HepG2 (cell line): ENCODE data around the gene TTC4. TPM values are rescaled to one million over a fixed set of nuclear protein-coding genes. Genes with fewer than 3 reads are reported as not detected.

Experiments
- ATAC-seq: fragments of 200-7000 bp; cut with Tn5 transposase; 3 replicates; pipeline ENCODE4 v1.9.1; 2020; ENCODE audit warnings: mild to moderate bottlenecking, moderate library complexity
- BruUV-seq: library from RNA; stranded (reverse); fragments of 400-500 nt; replicated peaks from 2 replicates; lab custom pipeline; 2021; lab: Mats Ljungman, UMichigan
- CTCF ChIA-PET: fragments of 300-600 bp; formaldehyde crosslinking; extraction: SDS; loops from one replicate; lab custom pipeline; 2021; ENCODE audit warnings: low total read pairs, inconsistent platforms, low intra/inter-chr PET ratio; lab: Yijun Ruan, JAX
- POLR2A ChIA-PET: fragments of 350-600 bp; sonication (Branson Sonifier 250); formaldehyde crosslinking; loops from one replicate; lab custom pipeline; 2020; ENCODE audit warnings: antibody characterized with exemption, inconsistent platforms; lab: Yijun Ruan, JAX
- DNase-seq: peaks from one replicate; pipeline ENCODE4 v3.0.0-alpha.2; 2015; ENCODE audit warnings: low spot score
- FAIRE-seq: peaks from 3 replicates; lab custom pipeline; 2011; peaks lifted over from hg19 to GRCh38; lab: Jason Lieb, UNC
- H2AFZ ChIP-seq: one replicate; pipeline ENCODE4 v1.6.1; 2011; ENCODE audit warnings: low read length, inconsistent platforms
- H3K27ac ChIP-seq: fragments of 300-600 bp; 3 replicates; pipeline ENCODE4 v1.8.0; 2011; ENCODE audit warnings: mixed run types, mild to moderate bottlenecking, mixed read lengths, low read length, inconsistent platforms; ENCODE audit not compliant: insufficient read depth; ENCODE audit errors: extremely low read length
- H3K27me3 ChIP-seq, 2 experiments: fragments of 200-600 bp in 1 of 2; 2 replicates in 1 of 2; 3 replicates in 1 of 2; pipeline versions ENCODE4 v1.6.0 to v1.8.0; 2011; ENCODE audit warnings: low read length in 2 of 2, mild to moderate bottlenecking in 2 of 2, moderate library complexity in 2 of 2, inconsistent platforms in 1 of 2; ENCODE audit not compliant: insufficient read depth in 2 of 2, control insufficient read depth in 1 of 2
- H3K36me3 ChIP-seq, 2 experiments: fragments of 200-600 bp in 1 of 2; replicated peaks in 1 of 2; 2 replicates in 1 of 2; 3 replicates in 1 of 2; pipeline versions ENCODE4 v1.5.1 to v1.8.0; 2011; ENCODE audit warnings: low read length in 2 of 2, inconsistent platforms in 1 of 2; ENCODE audit not compliant: insufficient read depth in 2 of 2, control insufficient read depth in 1 of 2
- H3K4me1 ChIP-seq: 2 replicates; pipeline ENCODE4 v1.5.1; 2012; ENCODE audit warnings: low read length, inconsistent platforms; ENCODE audit not compliant: insufficient read depth
- H3K4me2 ChIP-seq: 2 replicates; pipeline ENCODE4 v1.6.0; 2011; ENCODE audit warnings: low read depth, low read length, inconsistent platforms
- H3K4me3 ChIP-seq, 3 experiments: fragments of 200-600 bp in 1 of 3; sonication (generic), shearing (Covaris generic) in 1 of 3; replicated peaks in 1 of 3; 2 replicates each; pipeline ENCODE4 v1.5.1; 2011 to 2016; ENCODE audit warnings: low read length in 3 of 3, inconsistent platforms in 2 of 3, low read depth in 2 of 3, mild to moderate bottlenecking in 2 of 3, control low read depth in 1 of 3, mixed read lengths in 1 of 3; ENCODE audit not compliant: insufficient read depth in 1 of 3
- H3K79me2 ChIP-seq: one replicate; pipeline ENCODE4 v1.6.1; 2011; ENCODE audit warnings: low read length, inconsistent platforms; ENCODE audit not compliant: insufficient read depth
- H3K9ac ChIP-seq: 2 replicates; pipeline ENCODE4 v1.6.0; 2011; ENCODE audit warnings: mild to moderate bottlenecking, low read depth, low read length, inconsistent platforms; ENCODE audit not compliant: insufficient read depth
- H3K9me3 ChIP-seq: 2 replicates; pipeline ENCODE4 v1.5.1; 2012; ENCODE audit warnings: mild to moderate bottlenecking, low read length
- H4K20me1 ChIP-seq: 2 replicates; pipeline ENCODE4 v1.6.0; 2011; ENCODE audit warnings: inconsistent platforms, mild to moderate bottlenecking, low read length, moderate library complexity; ENCODE audit not compliant: insufficient read depth
- BRD4 ChIP-seq: sonication (generic); formaldehyde crosslinking; IDR thresholded peaks from 2 replicates; pipeline ENCODE4 v1.4.0; 2020; ENCODE audit warnings: missing genetic modification reagents
- CSRNP2 ChIP-seq: sonication (generic); formaldehyde crosslinking; conservative IDR thresholded peaks from 2 replicates; pipeline ENCODE4 v1.8.0; 2022; ENCODE audit warnings: low read depth, missing genetic modification reagents
- DDIT3 ChIP-seq: sonication (generic); formaldehyde crosslinking; IDR thresholded peaks from 2 replicates; pipeline ENCODE4 v1.4.0; 2020; ENCODE audit warnings: mild to moderate bottlenecking, missing genetic modification reagents
- DMAP1 ChIP-seq: IDR thresholded peaks from 2 replicates; pipeline ENCODE4 v1.6.1; 2016
- ETV6 ChIP-seq: sonication (generic); formaldehyde crosslinking; conservative IDR thresholded peaks from 2 replicates; pipeline ENCODE4 v1.4.0; 2020; ENCODE audit warnings: missing genetic modification reagents
- HNF4G ChIP-seq, 2 experiments: sonication (generic) in 1 of 2; formaldehyde crosslinking in 1 of 2; IDR thresholded peaks; 2 replicates each; pipeline versions ENCODE4 v1.4.0 to v1.6.1; 2011 to 2020; ENCODE audit warnings: borderline replicate concordance in 2 of 2, low read depth in 2 of 2, mild to moderate bottlenecking in 2 of 2, low read length in 1 of 2, missing genetic modification reagents in 1 of 2, moderate library complexity in 1 of 2
- HNRNPK ChIP-seq: fragments of 200-400 bp; formaldehyde crosslinking; IDR thresholded peaks from 2 replicates; pipeline ENCODE4 v1.6.1; 2018; ENCODE audit warnings: low read length, low read depth, moderate library complexity, mild to moderate bottlenecking; ENCODE audit not compliant: poor library complexity, severe bottlenecking
- MBD4 ChIP-seq: IDR thresholded peaks from 2 replicates; pipeline ENCODE4 v1.6.1; 2012; ENCODE audit warnings: low read length, inconsistent platforms, borderline replicate concordance
- MZF1 ChIP-seq: sonication (generic); formaldehyde crosslinking; IDR thresholded peaks from 2 replicates; pipeline ENCODE4 v1.8.1; 2023; ENCODE audit warnings: mild to moderate bottlenecking, missing genetic modification reagents, borderline replicate concordance
- NFYB ChIP-seq: sonication (generic); formaldehyde crosslinking; IDR thresholded peaks from 2 replicates; pipeline ENCODE4 v1.4.0; 2020; ENCODE audit warnings: missing genetic modification reagents
- NR1H2 ChIP-seq: sonication (generic); formaldehyde crosslinking; IDR thresholded peaks from 2 replicates; pipeline ENCODE4 v1.8.1; 2022; ENCODE audit warnings: low read depth, missing genetic modification reagents, borderline replicate concordance
- ZFP36L1 ChIP-seq: sonication (generic); formaldehyde crosslinking; IDR thresholded peaks from 2 replicates; pipeline ENCODE4 v1.8.0; 2022; ENCODE audit warnings: mild to moderate bottlenecking, missing genetic modification reagents, moderate library complexity
- ZNF432 ChIP-seq: sonication (generic); formaldehyde crosslinking; IDR thresholded peaks from 2 replicates; pipeline ENCODE4 v1.5.0; 2020; ENCODE audit warnings: missing genetic modification reagents, mild to moderate bottlenecking, borderline replicate concordance
- ZNF557 ChIP-seq: sonication (generic); formaldehyde crosslinking; IDR thresholded peaks from 2 replicates; pipeline ENCODE4 v1.4.0; 2020; ENCODE audit warnings: missing genetic modification reagents
- ZNF572 ChIP-seq: sonication (generic); formaldehyde crosslinking; IDR thresholded peaks from 2 replicates; pipeline ENCODE4 v1.5.1; 2020; ENCODE audit warnings: mild to moderate bottlenecking, missing genetic modification reagents
- ZNF691 ChIP-seq: sonication (generic); formaldehyde crosslinking; IDR thresholded peaks from 2 replicates; pipeline ENCODE4 v1.4.0; 2020; ENCODE audit warnings: missing genetic modification reagents, low read depth, mild to moderate bottlenecking, borderline replicate concordance
- ZNF773 ChIP-seq: sonication (generic); formaldehyde crosslinking; IDR thresholded peaks from 2 replicates; pipeline ENCODE4 v1.4.0; 2020; ENCODE audit warnings: missing genetic modification reagents, borderline replicate concordance
- WGBS: methylation state at CpG from one replicate; pipeline ENCODE4 v1.1.6; 2017; ENCODE audit warnings: low lambda C conversion rate; 5-methylcytosine and 5-hydroxymethylcytosine counted together
- in situ Hi-C: cut with HindIII; loops from 2 replicates; pipeline ENCODE4 v1.10.0; 2017; ENCODE audit warnings: low pct_unique_long_range_greater_than_20kb; ENCODE audit not compliant: extremely low pct_ligation_motif_present
- intact Hi-C: fragments of 100-400 bp; cut with micrococcal nuclease; formaldehyde crosslinking; loops from one replicate; pipeline ENCODE4 v1.10.0; 2022; ENCODE audit not compliant: unreplicated experiment
- polyA plus RNA-seq, 8 experiments: library from polyadenylated mRNA; depleted of rRNA in 3 of 8; stranded (reverse) in 7 of 8; unstranded in 1 of 8; fragments of >200 nt; fragmentation: Illumina TruSeq in 4 of 8; extraction: Trizol in 4 of 8; gene quantifications; 2 replicates each; pipeline versions ENCODE4 v1.2.1 to v1.2.3, GENCODE V29; 2011 to 2016; ENCODE audit warnings: low read depth in 4 of 8, missing spikeins in 1 of 8, mixed read lengths in 1 of 8; ENCODE audit not compliant: insufficient read depth in 1 of 8
- total RNA-seq, 5 experiments: library from RNA; depleted of rRNA; stranded (reverse); fragments of >200 nt; fragmentation: Illumina TruSeq; extraction: Trizol; gene quantifications; 2 replicates each; pipeline ENCODE4 v1.2.3, GENCODE V29; 2016; ENCODE audit warnings: low read depth in 1 of 5
- TF ChIP-seq, protein P1 (sequence below): IDR thresholded peaks from 2 replicates; pipeline ENCODE4 v1.6.1; 2016
- TF ChIP-seq, protein P2 (sequence below): sonication (generic); formaldehyde crosslinking; IDR thresholded peaks from 2 replicates; pipeline ENCODE4 v1.9.0; 2021; ENCODE audit warnings: missing genetic modification reagents, borderline replicate concordance

TTC4 gene
- total and polyA plus RNA-seq, 2 of the 13 experiments (the other 11 are each of a cell fraction or from before 2014, with no cell fraction given) = 13.1 to 24.7 TPM

DNA sequence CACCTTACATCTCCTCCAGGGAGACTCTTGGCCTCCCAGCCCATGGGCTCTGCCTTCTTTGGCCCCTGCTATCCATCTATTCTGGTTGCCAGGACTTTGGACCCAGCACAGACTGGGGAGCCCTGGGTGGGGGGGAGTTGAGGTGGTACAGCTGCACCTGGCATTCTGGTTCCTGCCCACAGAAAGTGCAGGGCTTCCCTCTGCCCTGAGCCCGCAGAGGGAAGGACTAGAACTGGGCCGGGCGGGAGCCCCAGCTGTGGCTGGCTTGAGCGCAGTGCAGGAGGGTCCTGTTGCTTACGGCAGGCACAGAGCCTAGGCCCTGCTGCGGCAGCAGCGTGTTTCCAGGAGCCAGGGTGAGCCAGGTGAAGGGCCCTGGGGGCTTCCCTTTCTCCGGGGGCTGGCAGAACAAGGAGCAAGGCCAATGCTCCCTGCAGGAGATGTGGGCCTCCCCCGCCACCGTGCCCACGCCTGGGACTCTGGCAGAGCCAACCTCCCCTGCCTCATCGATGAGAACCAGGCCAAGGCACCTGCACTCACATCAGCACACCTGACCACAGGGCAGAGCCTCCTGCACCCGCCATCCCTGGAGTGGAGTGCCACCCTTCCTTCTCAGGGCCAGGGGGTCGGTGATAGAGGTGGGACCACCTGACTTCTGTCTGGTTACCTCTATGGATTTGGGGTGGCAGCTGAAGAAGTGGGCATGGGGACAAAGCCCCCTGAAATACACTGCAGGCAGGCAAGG is 32.6 kb downstream of the TTC4 start:
- no peaks in the 10 kb centered on the region; a peak in 1 of 5 replicates for H3K27me3 ChIP-seq
- H3K4me2 ChIP-seq = no peak overlapping the region
- H3K27ac ChIP-seq = no peak overlapping the region
- H3K4me1 ChIP-seq = no peaks in the 10 kb centered on the region
- ChIA-PET CTCF (no interaction called here), POLR2A (no interaction called here)
- no peaks in the 10 kb centered on the region for H3K79me2 ChIP-seq
- H3K4me3 ChIP-seq = no peak overlapping the region
- WGBS = 33% methylated on average over 1 of the region's 14 CpGs
- DNase-seq (no peak), ATAC-seq (peak; percentile 18; the same call in 2 of the 3 replicates), FAIRE-seq (no peak)
- H2AFZ ChIP-seq = no peak overlapping the region
- H3K36me3 ChIP-seq = 0 out of 5 replicates have a peak, but pooled peaks cover 0 to under 1% of the 10 kb centered on the region in 2 experiments
- H3K9ac ChIP-seq = no peak overlapping the region
- no peaks in the 10 kb centered on the region for H4K20me1 ChIP-seq
- no TSS peak for BruUV-seq
- no peaks in the 10 kb centered on the region for H3K9me3 ChIP-seq
- no peak for TF ChIP-seq HNRNPK
- TF ChIP-seq ZNF432 (CRISPR knock-in tag) = no peak
- TF ChIP-seq MBD4 = no peak
- TF ChIP-seq NFYB = no peak
- TF ChIP-seq HNF4G (IDR thresholded peaks at IDR 0.05; ENCODE audit: borderline replicate concordance, low read depth, low read length) = no peak
- no peak for TF ChIP-seq HNF4G (CRISPR knock-in tag; IDR thresholded peaks at IDR 0.05; ENCODE audit: borderline replicate concordance, low read depth)
- TF ChIP-seq, protein P1, sequence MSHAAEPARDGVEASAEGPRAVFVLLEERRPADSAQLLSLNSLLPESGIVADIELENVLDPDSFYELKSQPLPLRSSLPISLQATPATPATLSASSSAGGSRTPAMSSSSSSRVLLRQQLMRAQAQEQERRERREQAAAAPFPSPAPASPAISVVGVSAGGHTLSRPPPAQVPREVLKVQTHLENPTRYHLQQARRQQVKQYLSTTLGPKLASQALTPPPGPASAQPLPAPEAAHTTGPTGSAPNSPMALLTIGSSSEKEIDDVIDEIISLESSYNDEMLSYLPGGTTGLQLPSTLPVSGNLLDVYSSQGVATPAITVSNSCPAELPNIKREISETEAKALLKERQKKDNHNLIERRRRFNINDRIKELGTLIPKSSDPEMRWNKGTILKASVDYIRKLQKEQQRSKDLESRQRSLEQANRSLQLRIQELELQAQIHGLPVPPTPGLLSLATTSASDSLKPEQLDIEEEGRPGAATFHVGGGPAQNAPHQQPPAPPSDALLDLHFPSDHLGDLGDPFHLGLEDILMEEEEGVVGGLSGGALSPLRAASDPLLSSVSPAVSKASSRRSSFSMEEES = no peak
- TF ChIP-seq ETV6 = no peak
- TF ChIP-seq ZNF691 (CRISPR knock-in tag) = no peak
- no peak for TF ChIP-seq ZNF572
- TF ChIP-seq DDIT3 = no peak
- TF ChIP-seq DMAP1 (CRISPR knock-in tag) = no peak
- no peak for TF ChIP-seq ZFP36L1
- no peak for TF ChIP-seq NR1H2 (CRISPR knock-in tag)
- no peak for TF ChIP-seq BRD4 (CRISPR knock-in tag)
- TF ChIP-seq CSRNP2 (CRISPR knock-in tag) = no peak
- no peak for TF ChIP-seq ZNF557 (CRISPR knock-in tag)
- TF ChIP-seq MZF1 (CRISPR knock-in tag) = no peak
- TF ChIP-seq, protein P2, sequence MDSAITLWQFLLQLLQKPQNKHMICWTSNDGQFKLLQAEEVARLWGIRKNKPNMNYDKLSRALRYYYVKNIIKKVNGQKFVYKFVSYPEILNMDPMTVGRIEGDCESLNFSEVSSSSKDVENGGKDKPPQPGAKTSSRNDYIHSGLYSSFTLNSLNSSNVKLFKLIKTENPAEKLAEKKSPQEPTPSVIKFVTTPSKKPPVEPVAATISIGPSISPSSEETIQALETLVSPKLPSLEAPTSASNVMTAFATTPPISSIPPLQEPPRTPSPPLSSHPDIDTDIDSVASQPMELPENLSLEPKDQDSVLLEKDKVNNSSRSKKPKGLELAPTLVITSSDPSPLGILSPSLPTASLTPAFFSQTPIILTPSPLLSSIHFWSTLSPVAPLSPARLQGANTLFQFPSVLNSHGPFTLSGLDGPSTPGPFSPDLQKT (CRISPR knock-in tag) = no peak
- no peak for TF ChIP-seq ZNF773
- in situ Hi-C loops (no loop called here), intact Hi-C loops (no loop called here)
